RWPE1 (cell line): ENCODE data around the gene CSTA.
A peak's percentile ranks its signal among the peaks of the same experiment; 100 is the strongest.

ENCODE experiments used
- CTCF ChIA-PET: fragments of 350-600 bp; sonication (Branson Sonifier 250); formaldehyde crosslinking; extraction: SDS; loops from one replicate; lab custom pipeline; 2021; lab: Yijun Ruan, JAX
- POLR2A ChIA-PET: fragments of 400-600 bp; formaldehyde crosslinking; extraction: SDS; loops from one replicate; lab custom pipeline; 2020; ENCODE audit warnings: antibody characterized with exemption; ENCODE audit not compliant: low non-redundant PET; lab: Yijun Ruan, JAX
- DNase-seq: peaks from one replicate; pipeline ENCODE4 v3.0.0; 2012; ENCODE audit warnings: low spot score
- H3K27ac ChIP-seq: fragments of 450-650 bp; 2 replicates; pipeline ENCODE4 v1.5.1; 2017
- TF ChIP-seq, protein P1 (sequence below): fragments of 450-650 bp; conservative IDR thresholded peaks from 2 replicates; pipeline ENCODE4 v1.5.1; 2017; ENCODE audit warnings: low read depth, mild to moderate bottlenecking

Gene CSTA

DNA sequence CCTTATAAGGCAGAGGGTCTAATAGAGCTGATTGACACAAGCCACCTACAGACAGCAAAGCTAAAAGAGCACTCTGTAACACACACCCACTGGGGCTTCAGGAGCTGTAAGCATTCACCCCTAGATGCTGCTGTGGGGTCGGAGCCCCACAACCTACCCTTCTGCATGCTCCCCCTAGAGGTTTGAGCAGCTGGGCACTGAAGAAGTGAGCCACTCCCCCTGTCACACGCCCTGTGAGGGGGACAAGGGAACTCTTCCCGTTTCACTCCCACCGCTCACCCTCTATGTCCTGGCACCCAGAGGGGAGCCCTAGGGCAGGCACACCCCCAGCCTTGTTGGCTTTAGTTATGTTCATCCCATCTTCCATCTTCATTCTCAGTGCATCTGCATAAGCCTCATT is 9.4 kb upstream of the CSTA start:
- H3K27ac ChIP-seq: no peak overlapping the region
- CTCF ChIA-PET: no interaction called here
- TF ChIP-seq, protein P1, sequence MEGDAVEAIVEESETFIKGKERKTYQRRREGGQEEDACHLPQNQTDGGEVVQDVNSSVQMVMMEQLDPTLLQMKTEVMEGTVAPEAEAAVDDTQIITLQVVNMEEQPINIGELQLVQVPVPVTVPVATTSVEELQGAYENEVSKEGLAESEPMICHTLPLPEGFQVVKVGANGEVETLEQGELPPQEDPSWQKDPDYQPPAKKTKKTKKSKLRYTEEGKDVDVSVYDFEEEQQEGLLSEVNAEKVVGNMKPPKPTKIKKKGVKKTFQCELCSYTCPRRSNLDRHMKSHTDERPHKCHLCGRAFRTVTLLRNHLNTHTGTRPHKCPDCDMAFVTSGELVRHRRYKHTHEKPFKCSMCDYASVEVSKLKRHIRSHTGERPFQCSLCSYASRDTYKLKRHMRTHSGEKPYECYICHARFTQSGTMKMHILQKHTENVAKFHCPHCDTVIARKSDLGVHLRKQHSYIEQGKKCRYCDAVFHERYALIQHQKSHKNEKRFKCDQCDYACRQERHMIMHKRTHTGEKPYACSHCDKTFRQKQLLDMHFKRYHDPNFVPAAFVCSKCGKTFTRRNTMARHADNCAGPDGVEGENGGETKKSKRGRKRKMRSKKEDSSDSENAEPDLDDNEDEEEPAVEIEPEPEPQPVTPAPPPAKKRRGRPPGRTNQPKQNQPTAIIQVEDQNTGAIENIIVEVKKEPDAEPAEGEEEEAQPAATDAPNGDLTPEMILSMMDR: no peak
- DNase-seq: no peak
- POLR2A ChIA-PET: no interaction called here

DNA sequence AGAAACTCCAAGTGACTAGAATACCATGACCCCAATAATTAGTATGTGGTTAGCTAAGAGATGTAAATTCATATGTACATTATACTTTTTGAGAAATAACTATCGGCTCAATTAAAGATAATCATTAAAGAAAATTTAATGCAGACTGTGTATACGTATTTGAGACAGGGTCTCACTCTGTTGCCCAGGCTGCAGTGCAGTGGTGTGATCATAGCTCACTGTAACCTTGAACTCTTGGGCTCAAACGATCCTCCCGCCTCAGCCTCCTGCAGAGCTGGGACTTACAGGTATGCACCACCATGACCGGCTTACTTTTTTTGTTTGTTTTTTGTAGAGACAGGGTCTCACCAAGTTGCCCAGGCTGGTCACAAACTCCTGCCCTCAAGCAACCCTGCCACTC is 8.7 kb upstream of the CSTA start:
- no peak overlapping the region for H3K27ac ChIP-seq
- TF ChIP-seq, protein P1: no peak
- ChIA-PET POLR2A (no interaction called here), CTCF (no interaction called here)
- no peak for DNase-seq

DNA sequence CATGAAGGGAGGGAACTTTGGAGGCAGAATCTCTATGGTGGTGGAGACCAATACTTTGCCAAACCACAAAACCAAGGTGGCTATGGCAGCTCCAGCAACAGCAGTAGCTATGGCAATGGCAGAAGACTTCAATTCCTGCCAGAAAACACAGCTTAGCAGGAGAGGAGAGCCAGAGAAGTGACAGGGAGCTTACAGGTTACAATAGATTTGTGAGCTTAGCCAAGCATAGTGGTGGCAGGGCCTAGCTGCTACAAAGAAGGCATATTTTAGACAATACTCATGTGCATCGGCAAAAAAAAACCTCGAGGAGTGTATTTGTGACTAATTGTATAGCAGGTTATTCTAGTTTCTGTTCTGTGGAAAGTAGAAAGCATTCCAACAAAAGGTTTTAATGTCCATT is 6.4 kb upstream of the CSTA start:
- ChIA-PET CTCF (interaction anchor here (0.5 kb wide), 1 partner anchor 10 kb away, joined by 3 read pairs; no protein-coding TSS in a partner anchor), POLR2A (no interaction called here)
- TF ChIP-seq, protein P1: no peak
- H3K27ac ChIP-seq: no peak overlapping the region
- peak; percentile 21 for DNase-seq

DNA sequence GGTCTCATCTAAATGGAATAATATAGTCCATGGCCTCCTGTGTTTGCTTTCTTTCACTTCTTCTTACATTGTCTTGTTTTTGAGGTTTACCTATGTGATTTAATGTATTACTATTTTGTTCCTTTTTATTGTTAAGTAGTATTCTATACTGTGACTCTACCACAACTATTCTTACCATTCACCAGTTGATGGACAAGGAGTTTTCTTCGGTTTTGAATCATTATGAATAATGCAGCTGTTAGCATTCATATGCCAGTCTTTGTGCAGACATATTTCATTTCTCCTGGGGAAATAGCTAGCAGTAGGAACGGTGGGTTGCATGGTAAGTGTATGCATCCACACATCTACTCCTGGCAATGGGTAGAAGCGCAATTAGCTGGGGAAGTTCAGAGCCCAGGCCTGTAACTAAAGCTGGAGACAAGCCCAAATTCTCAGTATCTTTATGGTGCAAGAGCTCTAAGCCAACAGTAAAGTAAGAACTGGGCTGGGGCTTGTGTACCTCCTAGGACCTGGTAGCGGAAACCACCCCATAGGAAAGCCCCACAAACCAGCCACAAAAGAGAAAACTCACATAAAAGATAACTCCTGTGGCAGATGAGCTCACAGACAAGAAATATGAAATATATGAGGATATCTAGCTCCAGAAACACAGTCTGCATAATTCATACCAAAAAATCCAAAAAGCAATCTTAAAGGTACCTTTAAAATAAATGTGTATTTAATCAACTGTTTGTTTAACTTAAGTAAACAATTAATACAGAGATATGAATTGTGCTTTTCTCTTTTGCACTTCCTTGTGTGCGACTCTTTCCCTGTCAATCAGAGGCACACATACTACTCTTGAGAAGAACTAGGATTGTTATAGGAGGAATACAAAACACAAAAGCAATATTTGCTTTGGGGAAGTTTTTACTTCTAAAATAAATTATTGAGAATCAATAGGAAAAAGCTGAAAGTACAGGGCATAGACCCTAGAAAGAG is 2.7 kb upstream of the CSTA start:
- no peak for DNase-seq
- TF ChIP-seq, protein P1: no peak
- ChIA-PET CTCF (interaction anchor here (0.7 kb wide), 1 partner anchor 354 kb away, joined by 3 read pairs; no protein-coding TSS in a partner anchor), POLR2A (no interaction called here)
- no peak overlapping the region for H3K27ac ChIP-seq

DNA sequence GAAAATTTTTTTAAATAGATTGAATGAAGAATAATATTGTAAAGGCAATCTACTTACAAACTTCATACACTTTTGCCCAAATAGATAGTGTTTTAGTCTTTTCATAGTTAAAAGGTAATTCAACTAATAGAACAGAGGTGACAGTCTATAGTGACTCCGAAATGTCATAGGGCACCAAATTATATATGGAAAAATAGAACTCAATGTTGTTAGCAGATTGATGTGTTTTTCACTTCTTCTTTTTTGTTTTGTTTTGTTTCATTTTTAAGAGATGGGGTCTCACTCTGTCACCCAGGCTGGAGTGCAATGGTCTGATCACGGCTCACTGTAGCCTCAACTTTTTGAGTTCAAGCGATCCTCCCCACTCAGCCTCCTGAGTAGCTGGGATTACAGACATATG is 721 bp downstream of the CSTA start:
- ChIA-PET POLR2A (no interaction called here), CTCF (interaction anchor here (1.6 kb wide), 1 partner anchor 19 kb away, joined by 12 read pairs; no protein-coding TSS in a partner anchor)
- TF ChIP-seq, protein P1: no peak
- no peak for DNase-seq
- peak overlapping the region; percentile 55 for H3K27ac ChIP-seq

DNA sequence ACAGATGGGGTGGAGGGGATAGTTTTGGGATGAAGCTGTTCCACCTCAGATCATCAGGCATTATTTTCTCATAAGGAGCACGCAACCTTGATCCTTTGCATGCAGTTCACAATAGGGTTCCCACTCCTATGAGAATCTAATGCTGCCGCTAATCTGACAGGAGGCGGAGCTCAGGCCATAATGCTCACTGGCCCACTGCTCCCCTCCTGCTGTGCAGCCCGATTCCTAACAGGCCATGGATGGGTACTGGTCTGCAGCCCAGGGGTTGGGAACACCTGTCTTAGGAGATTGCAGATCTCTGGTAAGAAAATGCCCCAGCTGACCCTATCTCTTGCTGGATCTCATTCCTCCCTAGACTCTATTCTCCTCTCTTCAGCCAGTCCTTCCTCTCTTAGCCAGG is 6.8 kb downstream of the CSTA start:
- no peak for DNase-seq
- CTCF ChIA-PET: interaction anchor here (0.6 to 0.7 kb wide), 4 partner anchors 14 to 252 kb away, joined by 3 to 4 read pairs (median 3); no protein-coding TSS in a partner anchor
- POLR2A ChIA-PET: no interaction called here
- TF ChIP-seq, protein P1: no peak
- no peak overlapping the region for H3K27ac ChIP-seq
